ENCODE data around the gene NUCKS1. TPM values are rescaled to one million over a fixed set of nuclear protein-coding genes. Genes with fewer than 3 reads are reported as not detected.

Gene NUCKS1
- total RNA-seq, 1 donor from 2014 or later = 304 TPM

GRCh38 chr1:205792481-205792881 lies 42.5 kb upstream of the NUCKS1 start:
- no peak for TF ChIP-seq CTCF (IDR thresholded peaks at IDR 0.05; ENCODE audit: unreplicated experiment)
- no peak for DNase-seq (ENCODE audit: low spot score in 2 of 2, unreplicated experiment in 2 of 2)
- Mint-ChIP-seq H3K9me3 (no peaks in the 10 kb centered on the region), H3K27me3 (ENCODE audit: low read depth) (no peaks in the 10 kb centered on the region), H3K36me3 (peaks cover 18% of the 10 kb centered on the region), H3K27ac (no peak overlapping the region), H3K4me3 (no peak overlapping the region), H3K4me1 (no peaks in the 10 kb centered on the region)

- peak; percentile 37 for TF ChIP-seq CTCF (IDR thresholded peaks at IDR 0.05; ENCODE audit: unreplicated experiment)
- H3K4me3 Mint-ChIP-seq = no peak overlapping the region
- H3K4me1 Mint-ChIP-seq = no peaks in the 10 kb centered on the region
- no peak overlapping the region for H3K27ac Mint-ChIP-seq
- peaks cover 14% of the 10 kb centered on the region for H3K36me3 Mint-ChIP-seq
- H3K27me3 Mint-ChIP-seq (ENCODE audit: low read depth) = no peaks in the 10 kb centered on the region
- peak in 1 of 2 experiments; percentile 69 for DNase-seq (ENCODE audit: low spot score in 2 of 2, unreplicated experiment in 2 of 2)
- no peaks in the 10 kb centered on the region for H3K9me3 Mint-ChIP-seq
Measured at GRCh38 chr1:205791568-205792180, 41.7 kb upstream of the NUCKS1 start.

- TF ChIP-seq CTCF (IDR thresholded peaks at IDR 0.05; ENCODE audit: unreplicated experiment) = no peak
- Mint-ChIP-seq H3K9me3 (no peaks in the 10 kb centered on the region), H3K27ac (no peak overlapping the region), H3K27me3 (ENCODE audit: low read depth) (no peaks in the 10 kb centered on the region), H3K4me3 (no peak overlapping the region), H3K36me3 (peaks cover 6% of the 10 kb centered on the region), H3K4me1 (no peaks in the 10 kb centered on the region)
- no peak for DNase-seq (ENCODE audit: low spot score in 2 of 2, unreplicated experiment in 2 of 2)
Measured at GRCh38 chr1:205787287-205787916, 37.4 kb upstream of the NUCKS1 start.

- Mint-ChIP-seq H3K27ac (no peak overlapping the region), H3K27me3 (ENCODE audit: low read depth) (no peaks in the 10 kb centered on the region), H3K4me3 (no peak overlapping the region), H3K4me1 (no peaks in the 10 kb centered on the region), H3K9me3 (no peaks in the 10 kb centered on the region), H3K36me3 (peaks cover 6% of the 10 kb centered on the region)
- DNase-seq (ENCODE audit: low spot score in 2 of 2, unreplicated experiment in 2 of 2) = no peak
- no peak for TF ChIP-seq CTCF (IDR thresholded peaks at IDR 0.05; ENCODE audit: unreplicated experiment)
Measured at GRCh38 chr1:205786601-205787000, 36.6 kb upstream of the NUCKS1 start.

GRCh38 chr1:205785446-205785845 lies 35.5 kb upstream of the NUCKS1 start:
- Mint-ChIP-seq H3K4me1 (no peaks in the 10 kb centered on the region), H3K4me3 (no peak overlapping the region), H3K9me3 (no peaks in the 10 kb centered on the region), H3K27me3 (ENCODE audit: low read depth) (no peaks in the 10 kb centered on the region), H3K36me3 (peaks cover 4% of the 10 kb centered on the region), H3K27ac (no peak overlapping the region)
- no peak for TF ChIP-seq CTCF (IDR thresholded peaks at IDR 0.05; ENCODE audit: unreplicated experiment)
- no peak for DNase-seq (ENCODE audit: low spot score in 2 of 2, unreplicated experiment in 2 of 2)
